IMR-90 (cell line): Measurements from ENCODE around the gene DAB2. TPM values are rescaled to one million over a fixed set of nuclear protein-coding genes. Genes with fewer than 3 reads are reported as not detected.

Experiments
- ATAC-seq: fragments of 200-7000 bp; cut with Tn5 transposase; 2 replicates; pipeline ENCODE4 v1.9.1; 2020; ENCODE audit warnings: low read depth, mild to moderate bottlenecking, moderate library complexity
- BruUV-seq: library from RNA; stranded (reverse); fragments of 400-500 nt; replicated peaks from 2 replicates; lab custom pipeline; 2021; lab: Mats Ljungman, UMichigan
- CTCF ChIA-PET: fragments of 300-600 bp; formaldehyde crosslinking; extraction: SDS; loops from one replicate; lab custom pipeline; 2021; ENCODE audit warnings: antibody characterized with exemption; lab: Yijun Ruan, JAX
- POLR2A ChIA-PET: fragments of 300-600 bp; sonication (Branson Sonifier 250); formaldehyde crosslinking; loops from one replicate; lab custom pipeline; 2022; ENCODE audit warnings: antibody characterized with exemption; ENCODE audit not compliant: unreplicated experiment; lab: Charles Lee
- DNase-seq: peaks from one replicate; pipeline ENCODE4 v3.0.0; 2013
- H2AFZ ChIP-seq: replicated peaks from 2 replicates; pipeline ENCODE3; 2013; ENCODE audit warnings: low read length, mild to moderate bottlenecking; ENCODE audit not compliant: poor library complexity
- H2AK5ac ChIP-seq: 2 replicates; pipeline ENCODE4 v1.6.1; 2013; ENCODE audit warnings: low read depth, low read length, inconsistent platforms
- H2AK9ac ChIP-seq: replicated peaks from 2 replicates; pipeline ENCODE3; 2013; ENCODE audit warnings: mild to moderate bottlenecking, low read depth, low read length, moderate library complexity; ENCODE audit not compliant: poor library complexity
- H2BK120ac ChIP-seq: 2 replicates; pipeline ENCODE4 v1.6.1; 2013; ENCODE audit warnings: low read depth, low read length, inconsistent platforms
- H2BK15ac ChIP-seq: 3 replicates; pipeline ENCODE4 v1.6.1; 2013; ENCODE audit warnings: low read depth, low read length, inconsistent platforms
- H2BK20ac ChIP-seq: 2 replicates; pipeline ENCODE4 v1.6.1; 2013; ENCODE audit warnings: low read depth, mild to moderate bottlenecking, inconsistent platforms, low read length, moderate library complexity
- H2BK5ac ChIP-seq: 2 replicates; pipeline ENCODE4 v1.6.1; 2013; ENCODE audit warnings: mild to moderate bottlenecking, low read depth, low read length, inconsistent platforms; ENCODE audit not compliant: poor library complexity, severe bottlenecking
- H3K14ac ChIP-seq: replicated peaks from 2 replicates; pipeline ENCODE4 v1.6.1; 2013; ENCODE audit warnings: low read depth, low read length, inconsistent platforms
- H3K18ac ChIP-seq: 2 replicates; pipeline ENCODE4 v1.6.1; 2013; ENCODE audit warnings: low read depth, low read length, control low read depth
- H3K23ac ChIP-seq: 2 replicates; pipeline ENCODE4 v1.6.1; 2013; ENCODE audit warnings: low read depth, low read length, inconsistent platforms
- H3K27ac ChIP-seq: 2 replicates; pipeline ENCODE4 v1.5.1; 2013; ENCODE audit warnings: mild to moderate bottlenecking, control low read depth, low read length; ENCODE audit not compliant: insufficient read depth
- H3K27me3 ChIP-seq: 2 replicates; pipeline ENCODE4 v1.6.1; 2013; ENCODE audit warnings: low read length; ENCODE audit not compliant: control insufficient read depth, insufficient read depth
- H3K36me3 ChIP-seq: 2 replicates; pipeline ENCODE4 v1.6.1; 2013; ENCODE audit warnings: low read length, mixed read lengths; ENCODE audit not compliant: control insufficient read depth, insufficient read depth
- H3K4ac ChIP-seq: 2 replicates; pipeline ENCODE4 v1.6.1; 2013; ENCODE audit warnings: low read depth, low read length, inconsistent platforms
- H3K4me1 ChIP-seq: 2 replicates; pipeline ENCODE4 v1.6.1; 2013; ENCODE audit warnings: low read length, mixed read lengths; ENCODE audit not compliant: control insufficient read depth, insufficient read depth
- H3K4me2 ChIP-seq: 2 replicates; pipeline ENCODE4 v1.6.1; 2013; ENCODE audit warnings: low read depth, mild to moderate bottlenecking, control low read depth, low read length, moderate library complexity
- H3K4me3 ChIP-seq: 2 replicates; pipeline ENCODE4 v1.5.1; 2013; ENCODE audit warnings: low read depth, mild to moderate bottlenecking, control low read depth, low read length, moderate library complexity; ENCODE audit not compliant: insufficient read depth
- H3K56ac ChIP-seq: 2 replicates; pipeline ENCODE4 v1.6.1; 2013; ENCODE audit warnings: low read length, inconsistent platforms; ENCODE audit not compliant: insufficient read depth; ENCODE audit errors: extremely low read depth
- H3K79me1 ChIP-seq, 2 experiments: 2 replicates each; pipeline ENCODE4 v1.6.1; 2013; ENCODE audit warnings: low read length in 2 of 2, inconsistent platforms in 1 of 2, low read depth in 1 of 2
- H3K9ac ChIP-seq: 2 replicates; pipeline ENCODE4 v1.6.1; 2013; ENCODE audit warnings: low read depth, low read length, control low read depth
- H3K9me1 ChIP-seq: 2 replicates; pipeline ENCODE4 v1.6.1; 2013; ENCODE audit warnings: low read length, inconsistent platforms; ENCODE audit not compliant: insufficient read depth
- H3K9me3 ChIP-seq: 2 replicates; pipeline ENCODE4 v1.6.1; 2013; ENCODE audit warnings: low read length; ENCODE audit not compliant: control insufficient read depth, insufficient read depth
- H4K20me1 ChIP-seq: 2 replicates; pipeline ENCODE4 v1.6.1; 2013; ENCODE audit warnings: low read length, inconsistent platforms; ENCODE audit not compliant: insufficient read depth
- H4K5ac ChIP-seq: 2 replicates; pipeline ENCODE4 v1.6.1; 2013; ENCODE audit warnings: mild to moderate bottlenecking, low read depth, low read length, control low read depth
- H4K8ac ChIP-seq, 2 experiments: 2 replicates each; pipeline ENCODE4 v1.6.1; 2013; ENCODE audit warnings: low read depth in 2 of 2, low read length in 2 of 2, control low read depth in 1 of 2, inconsistent platforms in 1 of 2
- H4K91ac ChIP-seq: 2 replicates; pipeline ENCODE4 v1.6.1; 2013; ENCODE audit warnings: low read depth, low read length, inconsistent platforms; ENCODE audit not compliant: insufficient read depth
- BHLHE40 ChIP-seq: fragments of 150-350 bp; IDR thresholded peaks from 2 replicates; pipeline ENCODE4 v1.6.1; 2016; ENCODE audit warnings: mild to moderate bottlenecking, low read depth, low read length
- CEBPB ChIP-seq: IDR thresholded peaks from 2 replicates; pipeline ENCODE4 v1.6.1; 2012; ENCODE audit warnings: low read depth, low read length, improper control_type of control experiment
- CHD1 ChIP-seq: IDR thresholded peaks from 2 replicates; pipeline ENCODE4 v1.6.1; 2012; ENCODE audit warnings: low read depth, low read length, improper control_type of control experiment
- CTCF ChIP-seq: conservative IDR thresholded peaks from 2 replicates; pipeline ENCODE4 v1.5.1; 2012; ENCODE audit warnings: mild to moderate bottlenecking, low read depth, low read length, improper control_type of control experiment
- ELK1 ChIP-seq: fragments of 150-350 bp; IDR thresholded peaks from 2 replicates; pipeline ENCODE4 v1.6.1; 2016; ENCODE audit warnings: low read depth, mild to moderate bottlenecking, low read length, moderate library complexity, borderline replicate concordance
- FOS ChIP-seq: fragments of 150-350 bp; IDR thresholded peaks from 2 replicates; pipeline ENCODE4 v1.6.1; 2016; ENCODE audit warnings: low read depth, low read length
- MAFK ChIP-seq: IDR thresholded peaks from 2 replicates; pipeline ENCODE4 v1.6.1; 2012; ENCODE audit warnings: low read depth, low read length, improper control_type of control experiment
- MAZ ChIP-seq: IDR thresholded peaks from 2 replicates; pipeline ENCODE4 v1.6.1; 2012; ENCODE audit warnings: low read depth, mild to moderate bottlenecking, low read length, improper control_type of control experiment, moderate library complexity, borderline replicate concordance
- MXI1 ChIP-seq: IDR thresholded peaks from 2 replicates; pipeline ENCODE4 v1.6.1; 2012; ENCODE audit warnings: low read depth, mild to moderate bottlenecking, low read length, moderate library complexity, borderline replicate concordance
- NFE2L2 ChIP-seq: fragments of 150-350 bp; IDR thresholded peaks from 2 replicates; pipeline ENCODE4 v1.6.1; 2016; ENCODE audit warnings: low read depth, mild to moderate bottlenecking, low read length
- POLR2A ChIP-seq: IDR thresholded peaks from 2 replicates; pipeline ENCODE4 v1.6.1; 2012; ENCODE audit warnings: mild to moderate bottlenecking, low read depth, low read length
- RAD21 ChIP-seq: IDR thresholded peaks from 2 replicates; pipeline ENCODE4 v1.6.1; 2012; ENCODE audit warnings: low read length, improper control_type of control experiment
- RCOR1 ChIP-seq: IDR thresholded peaks from 2 replicates; pipeline ENCODE4 v1.6.1; 2012; ENCODE audit warnings: mild to moderate bottlenecking, low read length, improper control_type of control experiment; ENCODE audit not compliant: insufficient replicate concordance
- RFX5 ChIP-seq: IDR thresholded peaks from 2 replicates; pipeline ENCODE4 v1.8.0; 2012; ENCODE audit warnings: low read depth, mild to moderate bottlenecking, low read length, moderate library complexity
- SMC3 ChIP-seq: fragments of 150-350 bp; IDR thresholded peaks from 2 replicates; pipeline ENCODE4 v1.6.1; 2016; ENCODE audit warnings: low read depth, mild to moderate bottlenecking, antibody characterized with exemption, low read length, moderate library complexity
- USF2 ChIP-seq: fragments of 150-350 bp; IDR thresholded peaks from 2 replicates; pipeline ENCODE4 v1.6.1; 2017; ENCODE audit warnings: mild to moderate bottlenecking, antibody characterized with exemption, low read length, low read depth
- WGBS, 2 experiments: methylation state at CpG; one replicate each; pipeline versions ENCODE4 v1.1.5 to v1.1.7; 2013; ENCODE audit warnings: missing lambda C conversion rate in 2 of 2; ENCODE audit not compliant: insufficient read length in 1 of 2; ENCODE audit errors: extremely low coverage in 2 of 2; 5-methylcytosine and 5-hydroxymethylcytosine counted together
- dilution Hi-C: fragments of 300-500 bp; cut with HindIII; formaldehyde crosslinking; loops from one replicate; pipeline ENCODE4 v1.14.3; 2018; ENCODE audit warnings: low sequenced_read_pairs; ENCODE audit not compliant: unreplicated experiment
- in situ Hi-C: fragments of 300-500 bp; cut with MboI; formaldehyde crosslinking; loops from 3 replicates; pipeline ENCODE4 v1.14.3; 2019; ENCODE audit warnings: low sequenced_read_pairs, inconsistent platforms, mixed read lengths
- intact Hi-C: fragments of 100-400 bp; cut with micrococcal nuclease; formaldehyde crosslinking; loops from 2 replicates; pipeline ENCODE4 v1.10.0; 2022
- polyA plus RNA-seq, 3 experiments: library from polyadenylated mRNA; depleted of rRNA; stranded (reverse); fragments of >200 nt; gene quantifications; 2 replicates each; pipeline ENCODE4 v1.2.3, GENCODE V29; 2012; ENCODE audit warnings: low replicate concordance in 1 of 3
- total RNA-seq: library from RNA; depleted of rRNA; stranded (reverse); fragments of >200 nt; gene quantifications from 2 replicates; pipeline ENCODE4 v1.2.3, GENCODE V29; 2012

DAB2 gene
- total and polyA plus RNA-seq, 2 of the 4 experiments (the other 2 are of a cell fraction) = 50.0 to 101 TPM

DNA sequence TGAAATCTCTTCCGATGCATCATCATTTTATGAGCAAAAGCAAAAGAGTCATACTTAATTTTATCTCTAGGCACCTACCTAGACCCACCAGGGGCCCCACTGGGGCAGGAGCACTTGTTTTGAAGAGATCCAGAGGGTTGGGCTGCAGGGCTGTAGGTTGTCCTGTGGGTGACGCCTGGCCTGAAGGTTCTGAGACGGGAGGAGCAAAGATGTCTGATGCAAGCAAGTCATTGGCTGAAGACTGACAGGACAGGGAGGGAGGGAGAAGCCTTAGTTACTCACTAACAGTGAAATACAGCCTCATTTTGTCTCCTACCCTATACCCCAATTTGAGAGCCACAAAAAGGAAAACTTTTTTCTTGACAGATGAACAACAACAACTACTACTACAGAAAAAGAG, 43.4 kb downstream of the DAB2 start:
- Histone ChIP-seq H2BK20ac (no peak overlapping the region), H3K27ac (no peak overlapping the region), H3K4me3 (no peak overlapping the region), H3K9me1 (peaks cover 11% of the 10 kb centered on the region), H3K4ac (no peak overlapping the region), H3K4me2 (no peak overlapping the region), H3K4me1 (peaks cover 6% of the 10 kb centered on the region; the same call in 1 of the 2 replicates), H4K91ac (no peak overlapping the region), H2AK5ac (no peak overlapping the region), H3K56ac (no peak overlapping the region), H2AFZ (no peak overlapping the region), H4K5ac (no peak overlapping the region), H3K36me3 (peaks cover 53% of the 10 kb centered on the region), H4K20me1 (peaks cover 5% of the 10 kb centered on the region; the same call in 1 of the 2 replicates), H3K27me3 (no peaks in the 10 kb centered on the region), H3K23ac (no peak overlapping the region), H3K9ac (no peak overlapping the region), H4K8ac (no peak overlapping the region), H3K18ac (no peak overlapping the region), H3K79me1 (peaks cover 14 to 37% of the 10 kb centered on the region in 2 experiments; a peak in 3 of 4 replicates), H2BK120ac (no peak overlapping the region), H3K9me3 (no peaks in the 10 kb centered on the region), H2AK9ac (no peak overlapping the region), H2BK5ac (no peak overlapping the region), H3K14ac (no peak overlapping the region), H2BK15ac (no peak overlapping the region)
- BruUV-seq = no TSS peak
- dilution Hi-C loops = no loop called here
- ChIA-PET CTCF (interaction anchor here (1.0 kb wide), 1 partner anchor 166 kb away, joined by 3 read pairs; no protein-coding TSS in a partner anchor), POLR2A (no interaction called here)
- ATAC-seq (no peak), DNase-seq (no peak)
- no peak for TF ChIP-seq CTCF
- TF ChIP-seq FOS = no peak
- no peak for TF ChIP-seq POLR2A
- no peak for TF ChIP-seq RAD21
- TF ChIP-seq MAFK = no peak
- TF ChIP-seq MXI1 = no peak
- TF ChIP-seq ELK1 = no peak
- TF ChIP-seq USF2 = no peak
- TF ChIP-seq BHLHE40 = no peak
- TF ChIP-seq RCOR1 = no peak
- no peak for TF ChIP-seq RFX5
- no peak for TF ChIP-seq MAZ
- TF ChIP-seq SMC3 = no peak
- TF ChIP-seq CHD1 = no peak
- no peak for TF ChIP-seq NFE2L2
- no peak for TF ChIP-seq CEBPB
- intact Hi-C loops = no loop called here
- no CpG with 5 or more reads among the region's 3 CpGs for WGBS, 2 experiments
- in situ Hi-C loops = loop anchor here (5.0 to 25.0 kb wide), 3 partner anchors 171 to 1381 kb away; partner anchors contain the start of gene TTC33
